Osteocyte (in vitro differentiated cells): Measurements from ENCODE around the gene AP2B1. TPM values are rescaled to one million over a fixed set of nuclear protein-coding genes. Genes with fewer than 3 reads are reported as not detected.

ENCODE experiments used
- DNase-seq: peaks from one replicate; pipeline ENCODE4 v3.0.0; 2021; ENCODE audit warnings: mixed read lengths; ENCODE audit not compliant: unreplicated experiment; ENCODE audit errors: extremely low spot score
- H3K27ac Mint-ChIP-seq: one replicate; pipeline ENCODE4 v1.8.0; 2021; ENCODE audit warnings: mild to moderate bottlenecking, mixed read lengths; ENCODE audit not compliant: unreplicated experiment
- H3K27me3 Mint-ChIP-seq: one replicate; pipeline ENCODE4 v1.8.0; 2021; ENCODE audit warnings: mixed read lengths; ENCODE audit not compliant: unreplicated experiment
- H3K36me3 Mint-ChIP-seq: one replicate; pipeline ENCODE4 v1.8.0; 2021; ENCODE audit warnings: mixed read lengths; ENCODE audit not compliant: unreplicated experiment
- H3K4me1 Mint-ChIP-seq: one replicate; pipeline ENCODE4 v1.8.0; 2021; ENCODE audit warnings: mixed read lengths; ENCODE audit not compliant: unreplicated experiment
- H3K4me3 Mint-ChIP-seq: one replicate; pipeline ENCODE4 v1.8.0; 2021; ENCODE audit warnings: mild to moderate bottlenecking, moderate library complexity, mixed read lengths; ENCODE audit not compliant: unreplicated experiment
- H3K9me3 Mint-ChIP-seq: one replicate; pipeline ENCODE4 v1.8.0; 2021; ENCODE audit warnings: mixed read lengths; ENCODE audit not compliant: unreplicated experiment
- CTCF ChIP-seq: fragments of 200-600 bp; sonication (generic); IDR thresholded peaks from 2 replicates; pipeline ENCODE4 v1.5.0; 2021; ENCODE audit warnings: antibody characterized with exemption, mild to moderate bottlenecking, moderate library complexity
- total RNA-seq: library from RNA; stranded (reverse); gene quantifications from 2 replicates; pipeline ENCODE4 v1.2.1, GENCODE V29; 2021

Gene AP2B1
- total RNA-seq, 1 donor from 2014 or later: 201 TPM

- H3K27me3 Mint-ChIP-seq: no peaks in the 10 kb centered on the region
- H3K27ac Mint-ChIP-seq: no peak overlapping the region
- TF ChIP-seq CTCF: no peak
- H3K9me3 Mint-ChIP-seq: no peaks in the 10 kb centered on the region
- H3K36me3 Mint-ChIP-seq: peaks cover 17% of the 10 kb centered on the region
- peaks cover 9% of the 10 kb centered on the region for H3K4me1 Mint-ChIP-seq
- no peak for DNase-seq
- no peak overlapping the region for H3K4me3 Mint-ChIP-seq
Measured at GRCh38 chr17:35708951-35709350, 121.8 kb downstream of the AP2B1 start.

- no peak overlapping the region for H3K4me3 Mint-ChIP-seq
- peaks cover 17% of the 10 kb centered on the region for H3K36me3 Mint-ChIP-seq
- DNase-seq: no peak
- no peak for TF ChIP-seq CTCF
- H3K27me3 Mint-ChIP-seq: no peaks in the 10 kb centered on the region
- H3K27ac Mint-ChIP-seq: peak overlapping the region; percentile 16
- H3K4me1 Mint-ChIP-seq: peaks cover 9% of the 10 kb centered on the region
- no peaks in the 10 kb centered on the region for H3K9me3 Mint-ChIP-seq
Measured at GRCh38 chr17:35709874-35710273, 122.8 kb downstream of the AP2B1 start.

- Mint-ChIP-seq H3K4me1 (peaks cover 6% of the 10 kb centered on the region), H3K27ac (peak overlapping the region; percentile 23), H3K36me3 (peaks cover 17% of the 10 kb centered on the region), H3K4me3 (no peak overlapping the region), H3K9me3 (no peaks in the 10 kb centered on the region), H3K27me3 (no peaks in the 10 kb centered on the region)
- DNase-seq: no peak
- no peak for TF ChIP-seq CTCF
Measured at GRCh38 chr17:35710950-35711349, 123.8 kb downstream of the AP2B1 start.

- H3K27me3 Mint-ChIP-seq: no peaks in the 10 kb centered on the region
- H3K4me3 Mint-ChIP-seq: no peak overlapping the region
- no peak for DNase-seq
- no peaks in the 10 kb centered on the region for H3K9me3 Mint-ChIP-seq
- peaks cover 15% of the 10 kb centered on the region for H3K36me3 Mint-ChIP-seq
- H3K27ac Mint-ChIP-seq: no peak overlapping the region
- peaks cover 25% of the 10 kb centered on the region for H3K4me1 Mint-ChIP-seq
- TF ChIP-seq CTCF: no peak
Measured at GRCh38 chr17:35713069-35713728, 126.1 kb downstream of the AP2B1 start.

GRCh38 chr17:35714988-35715387, 127.9 kb downstream of the AP2B1 start:
- H3K4me3 Mint-ChIP-seq: no peak overlapping the region
- H3K27ac Mint-ChIP-seq: no peak overlapping the region
- H3K4me1 Mint-ChIP-seq: peaks cover 32% of the 10 kb centered on the region
- H3K27me3 Mint-ChIP-seq: no peaks in the 10 kb centered on the region
- TF ChIP-seq CTCF: no peak
- DNase-seq: no peak
- H3K36me3 Mint-ChIP-seq: peaks cover 21% of the 10 kb centered on the region
- H3K9me3 Mint-ChIP-seq: no peaks in the 10 kb centered on the region
